ENCODE measurements around the gene EXOC3L4.
A peak's percentile ranks its signal among the peaks of the same experiment; 100 is the strongest.

EXOC3L4 gene

GRCh38 chr14:103121846-103122584, 27.5 kb downstream of the EXOC3L4 start:
- DNase-seq (ENCODE audit: low spot score), result peak; percentile 71

GRCh38 chr14:103122585-103122946, 28.0 kb downstream of the EXOC3L4 start:
- DNase-seq (ENCODE audit: low spot score), result no peak

GRCh38 chr14:103122947-103123633, 28.6 kb downstream of the EXOC3L4 start, which contains the start of gene TNFAIP2:
Gene TNFAIP2 (plus strand): TSS chr14:103123461. CDS start chr14:103126458, 2,997 bp downstream.
- DNase-seq (ENCODE audit: low spot score), result peak; percentile 70

GRCh38 chr14:103123634-103124500, 29.3 kb downstream of the EXOC3L4 start:
- DNase-seq (ENCODE audit: low spot score), result peak; percentile 79

- DNase-seq (ENCODE audit: low spot score), result no peak
These were observed 30.0 kb downstream of the EXOC3L4 start for GRCh38 chr14:103124501-103125001.

GRCh38 chr14:103125098-103126070, 30.9 kb downstream of the EXOC3L4 start:
- DNase-seq (ENCODE audit: low spot score), result no peak

- no peak for DNase-seq (ENCODE audit: low spot score)
These were observed 31.8 kb downstream of the EXOC3L4 start for GRCh38 chr14:103126088-103126872.

GRCh38 chr14:103126873-103127304, 32.4 kb downstream of the EXOC3L4 start:
- DNase-seq (ENCODE audit: low spot score), result no peak

GRCh38 chr14:103127356-103127755, 32.8 kb downstream of the EXOC3L4 start:
- no peak for DNase-seq (ENCODE audit: low spot score)

- no peak for DNase-seq (ENCODE audit: low spot score)
These were observed 33.5 kb downstream of the EXOC3L4 start for GRCh38 chr14:103127861-103128598.

GRCh38 chr14:103128631-103129300, 34.2 kb downstream of the EXOC3L4 start:
- no peak for DNase-seq (ENCODE audit: low spot score)

GRCh38 chr14:103129301-103130016, 34.9 kb downstream of the EXOC3L4 start:
- DNase-seq (ENCODE audit: low spot score), result no peak

- DNase-seq (ENCODE audit: low spot score), result no peak
These were observed 35.7 kb downstream of the EXOC3L4 start for GRCh38 chr14:103130017-103130764.

GRCh38 chr14:103130965-103131364, 36.4 kb downstream of the EXOC3L4 start:
- no peak for DNase-seq (ENCODE audit: low spot score)

GRCh38 chr14:103131580-103131979, 37.1 kb downstream of the EXOC3L4 start:
- DNase-seq (ENCODE audit: low spot score), result no peak

GRCh38 chr14:103132381-103133209, 38.1 kb downstream of the EXOC3L4 start:
- no peak for DNase-seq (ENCODE audit: low spot score)
